ENCODE data around the gene ARRDC2.

GRCh38 chr19:17989425-17990094, 18.4 kb upstream of the ARRDC2 start:
- TF ChIP-seq CTCF (IDR thresholded peaks at IDR 0.05) (no peak), POLR2A (IDR thresholded peaks at IDR 0.05) (no peak)
